GM18861 (cell line): ENCODE results near the gene SNX10.

Experiments used
- ATAC-seq: cut with Tn5 transposase; IDR thresholded peaks from one replicate; pipeline ENCODE4 v1.9.1; 2021; ENCODE audit not compliant: unreplicated experiment

SNX10 gene

DNA sequence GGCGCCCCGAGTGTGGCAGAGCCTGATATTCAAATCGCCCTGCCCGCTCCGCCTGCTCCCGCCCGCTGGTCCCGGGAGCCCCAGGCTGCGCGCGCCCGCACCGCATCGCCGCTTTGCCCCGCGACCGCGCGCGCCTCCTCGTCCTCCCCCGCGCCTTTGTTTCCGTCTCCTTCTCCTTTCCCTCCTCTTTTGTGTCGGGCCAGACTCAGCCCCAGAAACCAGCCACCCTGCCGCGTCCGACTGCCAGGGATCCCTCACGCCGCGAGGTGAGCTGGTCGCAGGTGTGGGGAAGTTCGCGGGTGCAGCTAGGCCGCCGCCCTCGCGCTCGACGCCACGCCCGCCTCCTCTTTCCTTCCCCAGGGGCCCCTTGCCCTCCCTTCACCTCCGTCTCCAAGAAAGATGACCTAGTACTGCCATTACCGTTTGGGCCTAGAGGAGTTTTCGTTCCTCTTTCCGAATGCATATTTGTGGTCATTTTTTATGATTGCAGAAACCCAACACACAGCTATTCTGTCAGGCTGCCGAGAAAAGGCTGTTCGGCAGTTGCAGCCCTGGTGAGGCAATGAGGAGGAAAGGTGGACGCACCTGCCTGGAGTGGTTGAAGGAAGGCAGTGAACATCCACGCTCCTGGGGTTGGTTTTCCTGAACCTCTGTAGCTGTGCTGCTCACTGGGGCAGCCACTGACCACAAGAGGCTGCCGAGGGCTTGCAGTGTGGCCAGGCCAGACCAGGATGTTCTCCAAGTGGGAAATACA is 107.3 kb downstream of the SNX10 start:
- peak; percentile 89 for ATAC-seq

DNA sequence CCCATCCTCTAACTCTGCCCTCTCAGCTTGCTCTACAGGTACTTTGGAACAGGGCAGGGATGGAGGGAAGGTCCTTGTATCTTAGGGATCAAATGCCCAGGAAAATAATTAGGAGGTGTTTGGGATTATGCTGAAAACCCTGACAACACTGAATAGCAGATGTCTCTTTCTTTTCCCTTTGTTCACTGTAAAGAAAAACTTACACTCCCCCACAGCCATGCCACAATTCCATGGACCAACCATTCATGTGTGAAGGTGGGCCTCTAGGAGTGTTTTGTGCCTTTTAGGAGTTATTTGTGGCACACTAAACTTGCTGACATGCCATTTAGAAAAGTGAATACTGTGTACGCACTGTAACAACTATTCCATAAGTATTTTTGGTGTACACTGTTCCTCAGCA is 108.1 kb downstream of the SNX10 start:
- no peak for ATAC-seq

DNA sequence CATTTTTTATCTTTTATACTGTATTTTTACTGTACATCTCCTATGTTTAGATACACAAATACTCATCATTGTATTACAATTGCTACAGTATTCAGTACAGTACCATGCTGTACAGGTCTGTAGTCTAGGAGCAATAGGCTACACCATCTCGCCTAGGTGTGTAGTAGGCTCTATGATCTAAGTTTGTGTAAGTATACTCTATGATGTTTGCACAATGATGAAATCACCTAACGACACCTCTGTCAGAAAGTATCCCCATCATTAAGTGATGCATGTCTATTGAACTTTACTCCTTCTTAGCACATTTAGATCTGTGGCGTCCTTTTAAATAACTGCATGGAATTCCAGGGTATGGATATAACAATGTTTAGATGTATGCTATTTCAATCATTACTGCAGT is 112.0 kb downstream of the SNX10 start:
- no peak for ATAC-seq

DNA sequence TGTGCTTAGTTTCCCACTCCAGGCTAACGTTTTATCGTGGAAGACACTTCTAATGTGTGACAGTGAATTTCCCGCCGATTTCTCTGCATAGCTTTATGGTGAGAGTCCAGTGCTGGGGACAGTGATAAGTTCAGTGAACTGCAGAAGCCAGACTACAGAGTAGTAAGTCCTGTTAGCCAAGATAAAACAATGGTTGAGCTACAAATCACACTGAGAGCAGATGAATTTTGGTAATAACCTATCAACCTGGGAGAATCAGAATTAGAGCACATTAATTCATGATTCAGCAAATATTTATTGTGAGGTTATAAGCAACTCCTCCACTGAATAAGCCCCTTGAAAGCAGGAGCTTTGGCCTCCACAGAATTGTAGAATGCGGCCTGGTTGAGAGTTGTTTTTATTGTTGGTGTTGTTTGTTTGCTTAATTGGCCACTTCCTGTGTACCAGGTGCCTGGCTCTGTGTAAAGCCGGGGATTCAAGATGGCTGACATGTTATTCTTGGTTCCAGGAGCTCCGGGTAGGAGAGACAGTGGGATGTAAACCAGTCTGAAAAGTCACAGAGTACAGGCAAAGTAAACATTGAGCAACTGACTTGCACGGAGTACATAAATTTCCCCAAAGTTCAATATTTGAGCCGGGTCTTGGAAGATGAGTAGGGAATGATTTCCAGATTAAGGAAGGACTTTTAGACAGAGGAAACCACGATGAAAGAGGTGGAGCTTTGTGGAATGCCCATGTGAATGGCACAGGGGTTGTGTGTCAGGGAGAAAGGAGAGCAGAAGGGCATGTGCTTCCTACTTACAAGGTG is 112.7 kb downstream of the SNX10 start:
- ATAC-seq = no peak

DNA sequence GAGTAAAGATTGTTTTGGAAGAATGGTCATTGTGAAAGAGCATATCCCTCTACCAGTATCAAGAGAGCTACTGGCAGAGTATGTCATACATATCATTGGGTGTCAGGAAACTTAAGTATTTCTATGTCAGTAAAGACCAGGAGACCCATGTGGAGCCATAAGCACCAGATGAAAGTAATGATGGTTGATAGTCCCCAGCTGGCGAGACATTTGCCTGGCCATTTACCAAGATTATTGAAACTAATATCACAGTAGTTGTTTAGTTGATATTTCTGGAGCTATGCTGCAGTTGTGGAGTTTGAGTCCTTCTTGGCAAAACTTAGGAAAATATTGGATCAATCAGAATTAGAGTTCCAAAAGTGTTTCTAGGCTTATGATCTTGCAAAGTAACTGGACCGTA is 114.8 kb downstream of the SNX10 start:
- no peak for ATAC-seq

DNA sequence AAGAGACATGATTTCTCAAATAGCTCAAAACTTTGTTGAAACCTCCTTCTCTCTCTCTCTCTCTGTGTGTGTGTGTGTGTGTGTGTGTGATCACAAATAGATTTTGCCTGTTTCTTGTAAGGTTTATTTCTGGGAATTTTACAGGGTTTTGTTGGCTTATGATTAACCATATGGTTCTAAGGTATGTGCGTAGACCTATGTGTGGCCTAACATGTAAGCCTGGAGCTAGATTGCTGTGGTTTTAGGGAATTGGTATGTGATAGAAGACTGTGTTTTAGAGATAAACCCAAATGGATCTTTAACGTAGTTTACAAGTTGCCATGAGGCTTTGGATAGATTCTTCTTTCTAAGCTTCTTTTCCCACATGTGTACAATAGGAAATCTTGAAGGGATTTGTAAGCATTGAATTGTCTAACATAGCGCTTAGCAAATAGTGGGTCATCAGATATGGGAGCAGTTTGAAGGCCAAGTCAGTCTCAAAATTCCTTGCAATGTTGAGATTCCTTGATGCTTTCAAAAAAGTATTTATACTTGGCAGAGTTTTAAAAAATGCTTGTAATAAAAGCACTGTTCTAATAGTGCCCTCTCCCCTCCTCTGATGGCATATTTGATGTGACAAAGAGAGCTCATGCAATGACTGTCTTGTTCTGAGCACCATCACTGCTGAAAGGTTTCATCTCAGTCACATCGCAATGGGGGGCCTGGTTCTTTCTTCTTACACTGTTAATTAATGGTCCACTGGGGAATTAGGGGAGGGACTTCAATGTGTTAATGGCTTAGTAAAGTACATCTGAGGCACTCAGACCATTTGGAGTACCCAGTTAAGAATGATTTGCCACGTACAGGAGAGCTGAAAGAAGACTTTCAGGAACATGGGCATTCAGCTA is 118.2 kb downstream of the SNX10 start:
- no peak for ATAC-seq

DNA sequence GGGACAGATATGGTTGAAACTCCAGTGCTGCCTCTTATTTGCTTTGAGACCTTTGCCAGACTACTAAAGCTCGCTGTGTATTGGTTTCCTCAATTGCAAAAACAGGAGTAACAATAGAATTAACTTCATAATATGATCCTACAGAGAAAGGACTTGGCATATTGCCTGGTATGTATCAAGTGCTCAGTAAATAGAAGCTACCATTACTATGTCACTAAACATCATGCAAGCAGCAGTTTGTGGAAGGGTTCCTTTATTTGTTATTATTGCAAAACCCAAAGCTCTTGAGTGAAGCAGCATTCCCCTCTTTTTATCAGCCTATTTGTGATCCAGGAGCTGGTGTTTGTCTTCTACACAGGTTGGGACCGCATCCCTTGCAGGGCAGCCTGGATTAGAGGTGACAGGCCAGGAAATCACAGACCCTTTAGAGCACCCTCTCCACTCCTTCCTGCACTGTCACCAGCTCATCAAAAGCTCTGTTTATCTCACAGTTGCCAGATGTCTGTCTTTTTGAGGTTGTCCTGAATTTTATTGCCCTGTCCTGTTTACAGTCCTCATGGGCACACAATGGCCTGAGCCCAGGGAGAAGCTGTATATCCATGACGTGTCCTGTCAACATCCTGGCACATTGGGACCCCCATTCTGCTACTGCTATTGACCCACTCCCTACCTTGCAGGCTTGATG is 121.5 kb downstream of the SNX10 start:
- ATAC-seq = no peak

DNA sequence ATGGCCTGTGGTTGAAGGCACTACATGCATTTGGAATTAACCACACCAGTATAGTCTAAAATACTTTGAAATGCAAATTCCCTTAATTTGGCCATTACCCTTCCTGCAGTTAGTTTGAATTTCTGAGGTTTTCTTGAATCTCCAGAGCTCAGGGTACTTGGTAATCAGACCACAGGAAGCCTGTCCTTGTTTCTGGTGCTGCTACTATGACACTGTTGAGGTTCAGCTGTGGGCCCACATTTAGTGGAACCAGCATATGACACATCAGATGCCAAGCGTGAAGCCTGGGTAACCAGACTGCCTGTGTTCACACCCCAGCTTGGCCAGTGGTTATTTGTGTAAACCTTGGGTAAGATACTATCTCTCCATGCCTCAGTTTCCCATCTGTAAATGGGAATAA is 124.3 kb downstream of the SNX10 start:
- ATAC-seq = no peak

DNA sequence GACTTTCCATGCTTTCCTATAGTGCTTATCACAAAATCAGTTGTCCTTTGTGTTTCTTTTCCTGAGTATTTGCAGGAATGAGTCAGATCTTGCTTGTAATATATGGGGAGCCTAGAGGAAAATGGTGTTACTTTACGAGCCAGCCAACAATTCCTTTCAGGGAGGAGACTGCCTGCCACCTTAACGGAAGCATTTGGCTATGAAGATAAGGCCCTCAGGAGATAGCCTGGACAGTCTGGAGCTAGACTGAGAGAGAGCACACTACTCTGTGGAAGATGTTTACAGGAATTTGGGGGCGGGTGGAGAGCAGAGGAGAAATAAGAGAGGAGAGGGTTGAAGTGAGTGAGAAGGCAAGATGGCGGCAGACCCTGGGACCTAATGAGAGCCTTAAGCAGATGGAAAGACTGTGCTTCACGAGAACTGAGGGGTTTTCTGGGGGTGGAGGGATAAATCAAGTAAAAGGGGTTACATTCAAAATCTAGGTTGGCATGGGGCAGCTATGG is 126.3 kb downstream of the SNX10 start:
- no peak for ATAC-seq

DNA sequence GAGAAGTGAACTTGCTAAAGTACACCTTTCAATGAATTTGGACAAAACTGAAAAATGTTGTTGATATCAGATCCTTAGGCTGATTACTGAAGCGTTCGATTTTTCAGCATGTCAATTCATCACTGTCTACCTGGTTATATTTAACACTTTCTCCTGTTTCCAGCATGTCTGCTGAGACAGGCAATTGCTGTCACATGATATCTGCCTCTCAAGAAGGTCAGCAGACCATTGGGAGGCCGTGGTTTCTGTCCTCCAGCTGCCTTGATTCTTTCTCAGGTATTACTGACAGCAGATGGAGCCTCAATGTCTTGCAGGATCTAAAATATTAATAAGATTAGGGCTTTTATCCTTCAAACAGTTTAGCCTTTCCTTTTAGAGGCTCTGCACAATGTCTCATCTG is 127.5 kb downstream of the SNX10 start:
- no peak for ATAC-seq

DNA sequence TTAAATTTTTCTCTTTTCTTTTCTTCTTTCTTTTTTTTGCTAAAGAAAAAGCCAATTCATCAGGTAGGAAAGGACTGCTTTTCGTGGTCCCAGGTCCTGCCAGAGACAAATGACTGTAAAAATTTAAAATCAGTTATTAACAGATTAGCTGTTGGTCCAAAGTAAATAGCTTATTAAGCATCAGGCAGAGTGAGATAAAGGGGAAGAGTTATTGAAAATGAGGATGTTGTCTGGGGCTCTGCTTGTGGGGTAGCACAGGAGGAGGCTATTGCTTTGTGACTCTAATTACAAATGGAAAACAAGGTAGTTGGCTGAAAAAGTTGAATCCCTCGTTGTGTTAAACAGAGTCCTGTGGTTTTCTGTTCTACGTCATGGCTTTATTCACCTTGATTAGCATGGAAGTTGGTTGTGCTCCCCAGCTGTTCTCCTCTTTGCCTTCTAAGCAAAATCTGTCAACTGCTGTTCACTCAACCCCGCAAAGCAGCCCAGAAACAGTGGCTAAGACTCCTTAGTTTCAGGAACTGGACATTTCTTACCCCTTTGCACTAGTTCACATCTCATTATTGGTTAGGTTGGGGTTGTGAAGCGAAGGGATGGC is 128.9 kb downstream of the SNX10 start:
- ATAC-seq = no peak

DNA sequence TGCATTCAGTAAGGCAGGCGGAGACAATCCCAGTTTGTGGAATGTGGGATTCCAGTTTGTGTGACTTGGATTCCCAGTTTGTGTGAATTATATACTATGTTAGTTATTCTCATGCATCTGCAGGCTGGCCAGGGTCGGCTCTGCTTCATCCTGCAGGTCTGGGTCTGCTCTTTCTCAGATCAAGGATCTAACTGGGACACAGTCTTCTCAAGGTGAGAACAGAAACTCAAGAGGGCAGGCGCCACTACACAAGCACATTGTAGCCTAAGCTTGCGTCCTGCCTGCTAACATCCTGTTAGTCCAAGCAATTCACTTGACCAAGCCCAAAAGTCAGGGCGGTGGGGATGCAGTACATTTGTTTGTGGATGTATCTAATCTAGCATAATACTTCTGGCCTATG is 131.1 kb downstream of the SNX10 start:
- ATAC-seq = no peak

DNA sequence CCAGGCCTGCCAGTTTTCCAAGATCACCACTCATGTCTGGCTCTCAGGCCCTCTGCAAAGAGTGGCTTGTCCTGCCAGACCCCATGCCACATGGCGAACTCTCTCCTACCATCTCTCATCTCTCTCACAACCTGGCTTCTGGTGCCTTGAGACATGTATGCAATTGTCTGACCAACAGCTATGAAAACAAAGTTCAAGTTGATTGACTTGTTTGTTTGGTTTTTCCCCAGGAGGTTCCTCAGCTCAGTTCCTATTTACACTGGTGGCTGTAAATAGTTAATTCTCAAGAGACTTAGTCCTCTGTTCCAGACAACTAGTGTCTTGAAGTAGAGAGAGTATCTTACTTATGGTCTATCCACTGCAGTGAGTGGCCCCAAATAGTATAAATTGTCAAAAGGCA is 131.8 kb downstream of the SNX10 start:
- ATAC-seq = no peak
